ENCODE results near the gene C1orf198.

GRCh38 chr1:230834292-230834691 is 34.0 kb downstream of the C1orf198 start:
- TF ChIP-seq CTCF (IDR thresholded peaks at IDR 0.05 in 2 of 3, conservative IDR thresholded peaks at IDR 0.05 in 1 of 3; ENCODE audit: borderline replicate concordance in 1 of 3, insufficient read depth in 1 of 3, low read depth in 2 of 3, low read length in 2 of 3) (no peak), POLR2A (IDR thresholded peaks at IDR 0.05; ENCODE audit: borderline replicate concordance, extremely low read depth, insufficient read depth, insufficient read length) (no peak), RAD21 (IDR thresholded peaks at IDR 0.05; ENCODE audit: low read depth) (no peak), SP1 (IDR thresholded peaks at IDR 0.05; ENCODE audit: low read depth) (no peak), REST (IDR thresholded peaks at IDR 0.05; ENCODE audit: low read depth) (no peak), POLR2AphosphoS5 (IDR thresholded peaks at IDR 0.05; ENCODE audit: low read depth, low read length) (no peak), JUND (IDR thresholded peaks at IDR 0.05) (no peak), EZH2phosphoT487 (IDR thresholded peaks at IDR 0.05; ENCODE audit: borderline replicate concordance) (no peak)
- TF ChIP-seq, protein P1, sequence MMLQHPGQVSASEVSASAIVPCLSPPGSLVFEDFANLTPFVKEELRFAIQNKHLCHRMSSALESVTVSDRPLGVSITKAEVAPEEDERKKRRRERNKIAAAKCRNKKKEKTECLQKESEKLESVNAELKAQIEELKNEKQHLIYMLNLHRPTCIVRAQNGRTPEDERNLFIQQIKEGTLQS (IDR thresholded peaks at IDR 0.05) = no peak

Data from HCT116 (cell line).